Lower lobe of right lung (tissue), 2 donors: Measurements from ENCODE around the gene NELFA. TPM values are rescaled to one million over a fixed set of nuclear protein-coding genes. Genes with fewer than 3 reads are reported as not detected.

Experiments used
- ATAC-seq, 2 donors: fragments of 200-7000 bp; cut with Tn5 transposase; one replicate each; pipeline ENCODE4 v1.9.1; 2020 to 2022; ENCODE audit warnings: mild to moderate bottlenecking in 2 of 2, moderate library complexity in 2 of 2
- DNase-seq: peaks from one replicate; pipeline ENCODE4 v3.0.0-alpha.2; 2020
- H3K27ac ChIP-seq: fragments of 200-600 bp; one replicate; pipeline ENCODE4 v1.8.0; 2022
- H3K27me3 ChIP-seq: fragments of 200-600 bp; one replicate; pipeline ENCODE4 v1.8.0; 2022; ENCODE audit warnings: low read depth
- H3K36me3 ChIP-seq: fragments of 200-600 bp; one replicate; pipeline ENCODE4 v1.8.0; 2022; ENCODE audit warnings: mild to moderate bottlenecking
- H3K4me1 ChIP-seq: fragments of 200-600 bp; one replicate; pipeline ENCODE4 v1.8.0; 2022
- H3K4me3 ChIP-seq: fragments of 200-600 bp; one replicate; pipeline ENCODE4 v1.8.0; 2022; ENCODE audit warnings: mild to moderate bottlenecking
- H3K9me3 ChIP-seq: fragments of 200-600 bp; one replicate; pipeline ENCODE4 v1.8.0; 2022
- CTCF ChIP-seq: fragments of 200-600 bp; IDR thresholded peaks from one replicate; pipeline ENCODE4 v1.8.0; 2022; ENCODE audit warnings: antibody characterized with exemption, mild to moderate bottlenecking
- intact Hi-C: fragments of 100-400 bp; cut with DNase I; formaldehyde crosslinking; loops from one replicate; pipeline ENCODE4 v1.11.0; 2022
- total RNA-seq: library from RNA; stranded (reverse); fragmentation: NEBNext Ultra II Directional; extraction: Animal tissue kit (Norgen Biotek cat#: 25700); gene quantifications from one replicate; pipeline ENCODE4 v1.2.1, GENCODE V29; 2021
- donor health status: DM: no; HTN: yes; CAD: no; lungs with severe emphysema.

The NELFA gene
- total RNA-seq, 1 donor from 2014 or later: 22.6 TPM

- peaks cover 100% of the 10 kb centered on the region for H3K36me3 ChIP-seq
Observed at GRCh38 chr4:1985780-1986577, 22.8 kb downstream of the NELFA start.

GRCh38 chr4:1985294-1985693 lies 23.5 kb downstream of the NELFA start:
- Histone ChIP-seq H3K4me3 (no peak overlapping the region), H3K36me3 (peaks cover 99% of the 10 kb centered on the region), H3K4me1 (no peaks in the 10 kb centered on the region), H3K27me3 (no peaks in the 10 kb centered on the region), H3K27ac (no peak overlapping the region), H3K9me3 (no peaks in the 10 kb centered on the region)
- ATAC-seq: no peak
- TF ChIP-seq CTCF: no peak
- intact Hi-C loops: no loop called here
- DNase-seq: no peak

More at GRCh38 chr4:1985780-1986577, 22.8 kb downstream of the NELFA start:
- ATAC-seq: no peak
- TF ChIP-seq CTCF: no peak
- no peak for DNase-seq
- H3K27ac ChIP-seq: no peak overlapping the region
- no peak overlapping the region for H3K4me3 ChIP-seq
- H3K4me1 ChIP-seq: no peaks in the 10 kb centered on the region
- H3K27me3 ChIP-seq: no peaks in the 10 kb centered on the region
- H3K9me3 ChIP-seq: no peaks in the 10 kb centered on the region
- intact Hi-C loops: no loop called here

GRCh38 chr4:1984406-1985191 lies 24.2 kb downstream of the NELFA start:
- H3K4me1 ChIP-seq: no peaks in the 10 kb centered on the region
- TF ChIP-seq CTCF: no peak
- no peak overlapping the region for H3K27ac ChIP-seq
- no peaks in the 10 kb centered on the region for H3K27me3 ChIP-seq
- H3K36me3 ChIP-seq: peaks cover 98% of the 10 kb centered on the region
- intact Hi-C loops: no loop called here
- ATAC-seq (no peak), DNase-seq (no peak)
- no peaks in the 10 kb centered on the region for H3K9me3 ChIP-seq
- no peak overlapping the region for H3K4me3 ChIP-seq

- no peak for TF ChIP-seq CTCF
- intact Hi-C loops: no loop called here
- Histone ChIP-seq H3K4me3 (no peak overlapping the region), H3K9me3 (no peaks in the 10 kb centered on the region), H3K27me3 (no peaks in the 10 kb centered on the region), H3K36me3 (peaks cover 97% of the 10 kb centered on the region), H3K27ac (no peak overlapping the region), H3K4me1 (no peaks in the 10 kb centered on the region)
- ATAC-seq (peak in 1 of 2 donors; percentile 4), DNase-seq (no peak)
Observed at GRCh38 chr4:1983846-1984405, 24.8 kb downstream of the NELFA start.

- intact Hi-C loops: no loop called here
Observed at GRCh38 chr4:1983053-1983845, 25.5 kb downstream of the NELFA start.

More at GRCh38 chr4:1983053-1983845, 25.5 kb downstream of the NELFA start:
- no peak overlapping the region for H3K27ac ChIP-seq
- no peaks in the 10 kb centered on the region for H3K9me3 ChIP-seq
- H3K27me3 ChIP-seq: no peaks in the 10 kb centered on the region
- DNase-seq (no peak), ATAC-seq (peak in 1 of 2 donors; percentile 5)
- TF ChIP-seq CTCF: no peak
- H3K4me1 ChIP-seq: no peaks in the 10 kb centered on the region
- peaks cover 97% of the 10 kb centered on the region for H3K36me3 ChIP-seq
- H3K4me3 ChIP-seq: no peak overlapping the region
